ENCODE data around the gene TRPV3.

Gene TRPV3

GRCh38 chr17:3534881-3535252, 22.7 kb downstream of the TRPV3 start:
- no peak overlapping the region for H3K27ac ChIP-seq
- no peak for TF ChIP-seq CTCF (conservative IDR thresholded peaks at IDR 0.05)

- no peak for TF ChIP-seq CTCF (conservative IDR thresholded peaks at IDR 0.05)
- no peak overlapping the region for H3K27ac ChIP-seq
Measured at GRCh38 chr17:3533752-3534151, 23.9 kb downstream of the TRPV3 start.

- H3K27ac ChIP-seq, result no peak overlapping the region
- no peak for TF ChIP-seq CTCF (conservative IDR thresholded peaks at IDR 0.05)
Measured at GRCh38 chr17:3532859-3533142, 24.8 kb downstream of the TRPV3 start.

- TF ChIP-seq CTCF (conservative IDR thresholded peaks at IDR 0.05), result no peak
- H3K27ac ChIP-seq, result no peak overlapping the region
Measured at GRCh38 chr17:3532106-3532858, 25.3 kb downstream of the TRPV3 start.

GRCh38 chr17:3531266-3532101, 26.1 kb downstream of the TRPV3 start:
- no peak for TF ChIP-seq CTCF (conservative IDR thresholded peaks at IDR 0.05)
- H3K27ac ChIP-seq, result no peak overlapping the region

- no peak overlapping the region for H3K27ac ChIP-seq
- TF ChIP-seq CTCF (conservative IDR thresholded peaks at IDR 0.05), result no peak
Measured at GRCh38 chr17:3529817-3530741, 27.5 kb downstream of the TRPV3 start.

Measured in VCaP (cell line).